K562 (cell line): Measurements from ENCODE around the gene FUCA2. TPM values are rescaled to one million over a fixed set of nuclear protein-coding genes. Genes with fewer than 3 reads are reported as not detected.
A peak's percentile ranks its signal among the peaks of the same experiment; 100 is the strongest.

Source experiments
- ATAC-seq: fragments of 200-7000 bp; cut with Tn5 transposase; 3 replicates; pipeline ENCODE4 v1.9.1; 2020; ENCODE audit warnings: moderate library complexity
- BruUV-seq: library from RNA; stranded (reverse); fragments of 400-500 nt; replicated peaks from 2 replicates; lab custom pipeline; 2021; lab: Mats Ljungman, UMichigan
- CTCF ChIA-PET: fragments of 300-600 bp; formaldehyde crosslinking; extraction: SDS; loops from one replicate; lab custom pipeline; 2021; ENCODE audit warnings: low intra/inter-chr PET ratio; lab: Yijun Ruan, JAX
- POLR2A ChIA-PET: fragments of 300-600, 350-650 bp; sonication (Branson Sonifier 250); formaldehyde crosslinking; extraction: SDS; loops from one replicate; lab custom pipeline; 2021; ENCODE audit warnings: antibody characterized with exemption, inconsistent platforms; lab: Yijun Ruan, JAX
- DNase-seq, 4 experiments: peaks; one replicate each; pipeline versions ENCODE4 v3.0.0 to v3.0.0-alpha.2; 2011 to 2018; ENCODE audit warnings: low spot score in 3 of 4, mixed read lengths in 3 of 4; ENCODE audit errors: extremely low read depth in 1 of 4
- FAIRE-seq: peaks from 2 replicates; lab custom pipeline; 2011; peaks lifted over from hg19 to GRCh38; lab: Jason Lieb, UNC
- H2AFZ ChIP-seq: 2 replicates; pipeline ENCODE4 v1.6.0; 2011; ENCODE audit warnings: low read depth, low read length, control low read depth, inconsistent platforms
- H3K27ac ChIP-seq: fragments of 200-600 bp; 3 replicates; pipeline ENCODE4 v1.8.0; 2011; ENCODE audit warnings: low read depth, mild to moderate bottlenecking, control low read depth, inconsistent platforms, low read length, moderate library complexity, mixed read lengths; ENCODE audit errors: extremely low read depth
- H3K27me3 ChIP-seq, 2 experiments: fragments of 300-600 bp in 1 of 2; 2 replicates in 1 of 2; 3 replicates in 1 of 2; pipeline versions ENCODE4 v1.6.0 to v1.8.0; 2011; ENCODE audit warnings: inconsistent platforms in 2 of 2, low read length in 2 of 2, mild to moderate bottlenecking in 1 of 2, mixed read lengths in 1 of 2, moderate library complexity in 1 of 2; ENCODE audit not compliant: control insufficient read depth in 2 of 2, insufficient read depth in 2 of 2
- H3K36me3 ChIP-seq: fragments of 300-600 bp; 3 replicates; pipeline ENCODE4 v1.8.0; 2011; ENCODE audit warnings: mild to moderate bottlenecking, low read length, inconsistent platforms; ENCODE audit not compliant: control insufficient read depth, insufficient read depth
- H3K4me1 ChIP-seq, 2 experiments: fragments of 200-600 bp in 1 of 2; replicated peaks in 1 of 2; 2 replicates in 1 of 2; 3 replicates in 1 of 2; pipeline versions ENCODE4 v1.5.1 to v1.8.0; 2011; ENCODE audit warnings: inconsistent platforms in 2 of 2, low read length in 2 of 2, mild to moderate bottlenecking in 1 of 2, mixed read lengths in 1 of 2, moderate library complexity in 1 of 2; ENCODE audit not compliant: control insufficient read depth in 2 of 2, insufficient read depth in 2 of 2
- H3K4me2 ChIP-seq: 2 replicates; pipeline ENCODE4 v1.6.1; 2011; ENCODE audit warnings: low read length, control low read depth, inconsistent platforms, mixed read lengths; ENCODE audit not compliant: insufficient read depth
- H3K4me3 ChIP-seq: fragments of 200-600 bp; sonication (generic), shearing (Covaris generic); 2 replicates; pipeline ENCODE4 v1.5.1; 2016; ENCODE audit warnings: control low read depth, inconsistent platforms
- H3K79me2 ChIP-seq: fragments of 200-600 bp; 3 replicates; pipeline ENCODE4 v1.8.0; 2011; ENCODE audit warnings: low read length, inconsistent platforms; ENCODE audit not compliant: control insufficient read depth, insufficient read depth
- H3K9ac ChIP-seq, 2 experiments: 2 replicates each; pipeline versions ENCODE4 v1.6.0 to v1.6.1; 2011; ENCODE audit warnings: low read depth in 2 of 2, low read length in 2 of 2, control low read depth in 1 of 2, inconsistent platforms in 1 of 2, mild to moderate bottlenecking in 1 of 2, mixed read lengths in 1 of 2; ENCODE audit not compliant: insufficient read depth in 1 of 2
- H3K9me1 ChIP-seq: one replicate; pipeline ENCODE4 v1.6.0; 2011; ENCODE audit warnings: inconsistent platforms, mild to moderate bottlenecking, low read length, moderate library complexity; ENCODE audit not compliant: control insufficient read depth, insufficient read depth
- H3K9me3 ChIP-seq: replicated peaks from 2 replicates; pipeline ENCODE4 v1.5.1; 2011; ENCODE audit warnings: low read depth, low read length, inconsistent platforms; ENCODE audit not compliant: control insufficient read depth, insufficient read depth
- H4K20me1 ChIP-seq: replicated peaks from 2 replicates; pipeline ENCODE4 v1.6.1; 2011; ENCODE audit warnings: low read length, inconsistent platforms, mixed read lengths; ENCODE audit not compliant: control insufficient read depth, insufficient read depth
- AFF1 ChIP-seq, 2 experiments: fragments of 450-650 bp; IDR thresholded peaks; 2 replicates each; pipeline ENCODE4 v1.6.1; 2018; ENCODE audit warnings: mild to moderate bottlenecking in 2 of 2, low read depth in 1 of 2; ENCODE audit not compliant: partially characterized antibody in 2 of 2
- C11orf30 ChIP-seq: fragments of 450-650 bp; IDR thresholded peaks from 2 replicates; pipeline ENCODE4 v1.6.1; 2016; ENCODE audit warnings: low read depth, mild to moderate bottlenecking
- HDAC6 ChIP-seq: IDR thresholded peaks from 2 replicates; pipeline ENCODE4 v1.6.1; 2012; ENCODE audit warnings: low read depth, mild to moderate bottlenecking, control low read depth, inconsistent platforms, low read length, moderate library complexity
- MAFF ChIP-seq: IDR thresholded peaks from 2 replicates; pipeline ENCODE4 v1.6.1; 2012; ENCODE audit warnings: low read length, improper control_type of control experiment
- MAFG ChIP-seq: fragments of 450-650 bp; conservative IDR thresholded peaks from 2 replicates; pipeline ENCODE4 v1.6.1; 2016; ENCODE audit warnings: missing genetic modification characterization, missing compliant biosample characterization
- MAFK ChIP-seq: IDR thresholded peaks from 2 replicates; pipeline ENCODE4 v1.6.1; 2011; ENCODE audit warnings: low read length, improper control_type of control experiment
- SUPT5H ChIP-seq: fragments of 450-650 bp; IDR thresholded peaks from 2 replicates; pipeline ENCODE4 v1.6.1; 2016
- ZNF316 ChIP-seq: fragments of 450-650 bp; IDR thresholded peaks from 2 replicates; pipeline ENCODE4 v1.6.1; 2016
- ZNF609 ChIP-seq: sonication (generic); formaldehyde crosslinking; IDR thresholded peaks from 2 replicates; pipeline ENCODE4 v1.8.1; 2023; ENCODE audit warnings: missing genetic modification reagents, mild to moderate bottlenecking, borderline replicate concordance
- WGBS: fragments of 100-300 bp; shearing (Covaris generic); methylation state at CpG from one replicate; pipeline ENCODE4 v1.1.6; 2016; ENCODE audit warnings: low coverage, mixed read lengths; ENCODE audit not compliant: insufficient coverage; ENCODE audit errors: missing lambda C conversion rate; 5-methylcytosine and 5-hydroxymethylcytosine counted together
- in situ Hi-C: fragments of 300-500 bp; cut with MboI; formaldehyde crosslinking; loops from 4 replicates; pipeline ENCODE4 v1.15.0; 2018; ENCODE audit warnings: inconsistent platforms, mixed read lengths
- intact Hi-C: fragments of 100-400 bp; cut with micrococcal nuclease; formaldehyde crosslinking; loops from 2 replicates; pipeline ENCODE4 v1.14.2; 2022
- polyA plus RNA-seq, 8 experiments: library from polyadenylated mRNA; depleted of rRNA in 4 of 8; stranded (reverse) in 5 of 8; unstranded in 3 of 8; fragments of >200 nt; fragmentation: Nextera tagmentation in 2 of 8; fragmentation: Illumina TruSeq in 1 of 8; extraction: Ambion mirVana in 2 of 8; extraction: Trizol in 1 of 8; gene quantifications; 2 replicates each; pipeline versions ENCODE4 v1.2.1 to v1.2.3, GENCODE V29; 2011 to 2014; ENCODE audit warnings: inconsistent platforms in 1 of 8, missing spikeins in 1 of 8
- total RNA-seq, 7 experiments: library from RNA; depleted of rRNA in 6 of 7; stranded (reverse); fragments of >200 nt in 6 of 7; fragmentation: Illumina TruSeq in 2 of 7; extraction: Trizol in 2 of 7; gene quantifications; 2 replicates each; pipeline versions ENCODE4 v1.2.1 to v1.2.3, GENCODE V29; 2011 to 2021; ENCODE audit warnings: low replicate concordance in 1 of 7

The FUCA2 gene
- total and polyA plus RNA-seq, 9 of the 15 experiments (the other 6 are each of a cell fraction or from before 2014, with no cell fraction given): 20.6 to 112 (median 79.3) TPM

GRCh38 chr6:143478479-143479062 lies 32.9 kb downstream of the FUCA2 start:
- POLR2A ChIA-PET: no interaction called here
- Histone ChIP-seq H3K4me3 (no peak overlapping the region), H2AFZ (no peak overlapping the region), H3K9ac (no peak overlapping the region)
- FAIRE-seq (no peak), DNase-seq (no peak)
- intact Hi-C loops: no loop called here
- no peak for TF ChIP-seq AFF1 (IDR thresholded peaks at IDR 0.05; ENCODE audit: low read depth in 1 of 2, partially characterized antibody in 2 of 2)
- TF ChIP-seq MAFF: peak; percentile 69; the same call in 1 of the 2 replicates
- TF ChIP-seq C11orf30: peak; percentile 76; the same call in 1 of the 2 replicates
- peak; percentile 93 for TF ChIP-seq ZNF316
- no peak for TF ChIP-seq SUPT5H
- TF ChIP-seq MAFG: peak; percentile 70
- peak; percentile 79 for TF ChIP-seq MAFK
- no peak for TF ChIP-seq HDAC6
- TF ChIP-seq ZNF609 (CRISPR knock-in tag): no peak
- TF ChIP-seq, all 486 proteins: peak for 5
- Histone ChIP-seq H3K4me1 (no peaks in the 10 kb centered on the region), H3K9me1 (no peaks in the 10 kb centered on the region), H3K27ac (no peak overlapping the region), H4K20me1 (no peaks in the 10 kb centered on the region), H3K9me3 (no peaks in the 10 kb centered on the region), H3K36me3 (peaks cover 5% of the 10 kb centered on the region; the same call in 1 of the 3 replicates), H3K27me3 (no peaks in the 10 kb centered on the region), H3K4me2 (no peak overlapping the region), H3K79me2 (no peaks in the 10 kb centered on the region)
- in situ Hi-C loops: no loop called here
- BruUV-seq: no TSS peak
- CTCF ChIA-PET: no interaction called here
- WGBS: 83% methylated on average over 3 of the region's 3 CpGs
- ATAC-seq: no peak
